HTERT RPE-1 (cell line): ENCODE data around the gene CCDC71L.

Experiments used
- in situ Hi-C: fragments of 300-500 bp; cut with MboI; formaldehyde crosslinking; loops from 4 replicates; pipeline ENCODE4 v1.14.3; 2020; ENCODE audit warnings: low sequenced_read_pairs

Gene CCDC71L

DNA sequence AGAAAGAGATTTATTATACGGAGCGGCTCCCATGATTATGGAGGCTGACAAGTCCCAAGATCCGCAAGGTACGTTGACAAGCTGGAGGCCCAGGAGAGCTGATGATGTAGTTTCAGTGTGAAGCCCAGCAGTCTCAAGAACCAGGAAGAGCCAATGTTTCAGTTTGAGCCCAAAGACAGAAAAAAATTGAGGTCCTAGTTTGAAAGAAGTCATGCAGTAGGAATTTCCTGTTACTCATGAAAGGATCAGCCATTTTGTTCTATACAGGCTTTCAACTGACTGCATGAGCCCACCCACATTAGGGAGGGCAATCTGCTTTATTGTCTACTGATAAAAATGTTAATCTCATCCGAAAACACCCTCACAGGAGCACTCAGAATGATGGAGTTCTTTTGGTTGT is 51.5 kb downstream of the CCDC71L start:
- in situ Hi-C loops: no loop called here

DNA sequence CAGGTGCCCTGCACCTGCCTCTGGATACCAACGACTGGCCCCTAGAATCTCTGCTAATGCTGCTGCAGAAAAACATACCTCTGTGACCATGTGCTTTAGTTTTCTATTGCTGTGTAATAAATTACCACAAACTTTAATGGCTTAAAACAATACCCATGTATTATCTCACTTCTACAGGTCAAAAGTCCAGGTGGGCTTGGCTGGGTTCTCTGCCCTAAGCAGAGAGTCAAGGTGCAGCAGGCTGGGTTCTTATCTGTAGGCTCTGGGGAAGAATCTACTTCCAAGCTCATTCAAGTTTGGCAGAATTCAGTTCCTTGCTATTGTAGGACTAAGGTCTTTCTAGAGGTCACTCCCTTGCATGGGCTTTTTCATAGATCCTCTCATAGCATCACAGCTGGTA is 52.3 kb downstream of the CCDC71L start:
- in situ Hi-C loops: no loop called here
